ENCODE results near the gene CACNA1H. TPM values are rescaled to one million over a fixed set of nuclear protein-coding genes. Genes with fewer than 3 reads are reported as not detected.

The CACNA1H gene
- total and polyA plus RNA-seq, 2 of the 8 experiments (the other 6 are each of a cell fraction or from before 2014, with no cell fraction given), result 14.0 to 28.7 TPM

DNA sequence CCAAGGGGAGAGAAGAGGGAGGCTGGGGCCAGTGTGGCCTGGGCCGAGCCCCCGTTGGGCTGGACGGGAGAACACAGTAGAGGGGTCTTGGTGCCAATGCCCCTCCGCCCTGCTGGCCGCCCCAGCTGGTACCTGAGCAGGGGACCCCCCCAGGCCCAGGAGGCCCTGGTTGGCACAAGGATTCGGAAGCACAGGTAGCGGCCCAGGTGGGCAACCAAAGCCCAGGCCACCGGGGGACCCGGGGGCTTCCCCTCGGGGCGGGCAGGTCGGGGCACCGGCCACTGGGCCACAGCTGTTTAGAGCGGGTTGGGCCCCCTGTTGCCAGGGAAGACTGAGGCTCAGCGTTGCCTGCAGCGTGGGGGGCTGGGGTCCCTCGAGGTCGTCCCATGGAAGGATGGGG, 28.6 kb upstream of the CACNA1H start (continued):
- TF ChIP-seq CTCF (IDR thresholded peaks at IDR 0.05; ENCODE audit: control extremely low read depth in 1 of 3, insufficient read depth in 1 of 3, low read depth in 1 of 3, low read length in 3 of 3) (no peak), HDAC6 (IDR thresholded peaks at IDR 0.05; ENCODE audit: low read depth, low read length) (no peak), POU5F1 (IDR thresholded peaks at IDR 0.05; ENCODE audit: low read depth, low read length) (no peak), CBX5 (IDR thresholded peaks at IDR 0.05; ENCODE audit: low read depth, low read length) (no peak), EP300 (IDR thresholded peaks at IDR 0.05; ENCODE audit: borderline replicate concordance in 1 of 2, low read depth in 2 of 2, low read length in 2 of 2) (no peak), GABPA (IDR thresholded peaks at IDR 0.05; ENCODE audit: borderline replicate concordance, insufficient read depth, low read length) (no peak), ATF3 (IDR thresholded peaks at IDR 0.05; ENCODE audit: insufficient read depth, low read depth, low read length) (no peak)
- TF ChIP-seq, protein P1, sequence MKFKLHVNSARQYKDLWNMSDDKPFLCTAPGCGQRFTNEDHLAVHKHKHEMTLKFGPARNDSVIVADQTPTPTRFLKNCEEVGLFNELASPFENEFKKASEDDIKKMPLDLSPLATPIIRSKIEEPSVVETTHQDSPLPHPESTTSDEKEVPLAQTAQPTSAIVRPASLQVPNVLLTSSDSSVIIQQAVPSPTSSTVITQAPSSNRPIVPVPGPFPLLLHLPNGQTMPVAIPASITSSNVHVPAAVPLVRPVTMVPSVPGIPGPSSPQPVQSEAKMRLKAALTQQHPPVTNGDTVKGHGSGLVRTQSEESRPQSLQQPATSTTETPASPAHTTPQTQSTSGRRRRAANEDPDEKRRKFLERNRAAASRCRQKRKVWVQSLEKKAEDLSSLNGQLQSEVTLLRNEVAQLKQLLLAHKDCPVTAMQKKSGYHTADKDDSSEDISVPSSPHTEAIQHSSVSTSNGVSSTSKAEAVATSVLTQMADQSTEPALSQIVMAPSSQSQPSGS (IDR thresholded peaks at IDR 0.05; ENCODE audit: low read length), result no peak
